ENCODE data around the gene ARF1. TPM values are rescaled to one million over a fixed set of nuclear protein-coding genes. Genes with fewer than 3 reads are reported as not detected.
A peak's percentile ranks its signal among the peaks of the same experiment; 100 is the strongest.

The ARF1 gene
- total RNA-seq, 2 donors from 2014 or later, result 322 to 372 TPM

- DNase-seq, result no peak
- H3K9me3 ChIP-seq (ENCODE audit: control insufficient read depth, low read length), result no peaks in the 10 kb centered on the region
- H3K27me3 ChIP-seq (ENCODE audit: control insufficient read depth, insufficient read depth, low read length, poor library complexity, severe bottlenecking), result peaks cover 45% of the 10 kb centered on the region
- no peaks in the 10 kb centered on the region for H3K36me3 ChIP-seq (ENCODE audit: control insufficient read depth, insufficient read depth, low read length)
- Mint-ChIP-seq H3K4me1 (peaks cover 1% of the 10 kb centered on the region), H3K27me3 (ENCODE audit: insufficient read depth) (peaks cover 50% of the 10 kb centered on the region), H3K4me3 (no peak overlapping the region), H3K9me3 (no peaks in the 10 kb centered on the region), H3K36me3 (ENCODE audit: low read depth) (no peaks in the 10 kb centered on the region), H3K27ac (no peak overlapping the region)
- no peaks in the 10 kb centered on the region for H3K4me1 ChIP-seq (ENCODE audit: control insufficient read depth, insufficient read depth, low read length)
- no peak for TF ChIP-seq CTCF (conservative IDR thresholded peaks at IDR 0.05)
- WGBS, 2 experiments (ENCODE audit: insufficient coverage in 1 of 2, insufficient read length in 1 of 2), result 76 to 91% methylated on average over 4 to 7 of the region's 7 CpGs
- H3K4me3 ChIP-seq (ENCODE audit: low read length), result no peak overlapping the region
- no peak overlapping the region for H3K9ac ChIP-seq (ENCODE audit: extremely low read depth, low read length, poor library complexity, severe bottlenecking)
- H3K27ac ChIP-seq (ENCODE audit: low read depth, low read length), result no peak overlapping the region
These were observed 39.1 kb upstream of the ARF1 start for GRCh38 chr1:228043281-228043848.

- Histone ChIP-seq H3K4me3 (ENCODE audit: low read length) (no peak overlapping the region), H3K27me3 (ENCODE audit: control insufficient read depth, insufficient read depth, low read length, poor library complexity, severe bottlenecking) (peaks cover 29% of the 10 kb centered on the region), H3K9ac (ENCODE audit: extremely low read depth, low read length, poor library complexity, severe bottlenecking) (no peak overlapping the region), H3K4me1 (ENCODE audit: control insufficient read depth, insufficient read depth, low read length) (no peaks in the 10 kb centered on the region), H3K27ac (ENCODE audit: low read depth, low read length) (no peak overlapping the region), H3K9me3 (ENCODE audit: control insufficient read depth, low read length) (no peaks in the 10 kb centered on the region), H3K36me3 (ENCODE audit: control insufficient read depth, insufficient read depth, low read length) (no peaks in the 10 kb centered on the region)
- WGBS, 2 experiments (ENCODE audit: insufficient coverage in 1 of 2, insufficient read length in 1 of 2), result 90% methylated on average over 3 of the region's 3 CpGs; no CpG with 5 or more reads in 1 of the 2 experiments
- DNase-seq, result no peak
- Mint-ChIP-seq H3K4me1 (no peaks in the 10 kb centered on the region), H3K27me3 (ENCODE audit: insufficient read depth) (peaks cover 49% of the 10 kb centered on the region), H3K9me3 (no peaks in the 10 kb centered on the region), H3K4me3 (no peak overlapping the region), H3K27ac (no peak overlapping the region), H3K36me3 (ENCODE audit: low read depth) (no peaks in the 10 kb centered on the region)
- no peak for TF ChIP-seq CTCF (conservative IDR thresholded peaks at IDR 0.05)
These were observed 37.5 kb upstream of the ARF1 start for GRCh38 chr1:228044961-228045360.

- peak; percentile 45 for DNase-seq
- no peaks in the 10 kb centered on the region for H3K36me3 ChIP-seq (ENCODE audit: control insufficient read depth, insufficient read depth, low read length)
- H3K36me3 Mint-ChIP-seq (ENCODE audit: low read depth), result no peaks in the 10 kb centered on the region
- 70 to 76% methylated on average over 3 to 7 of the region's 7 CpGs for WGBS, 2 experiments (ENCODE audit: insufficient coverage in 1 of 2, insufficient read length in 1 of 2)
- H3K27me3 Mint-ChIP-seq (ENCODE audit: insufficient read depth), result peaks cover 49% of the 10 kb centered on the region
- no peaks in the 10 kb centered on the region for H3K4me1 Mint-ChIP-seq
- no peaks in the 10 kb centered on the region for H3K9me3 ChIP-seq (ENCODE audit: control insufficient read depth, low read length)
- H3K27me3 ChIP-seq (ENCODE audit: control insufficient read depth, insufficient read depth, low read length, poor library complexity, severe bottlenecking), result peaks cover 24% of the 10 kb centered on the region
- no peak overlapping the region for H3K4me3 Mint-ChIP-seq
- no peak overlapping the region for H3K9ac ChIP-seq (ENCODE audit: extremely low read depth, low read length, poor library complexity, severe bottlenecking)
- H3K4me3 ChIP-seq (ENCODE audit: low read length), result no peak overlapping the region
- no peak overlapping the region for H3K27ac Mint-ChIP-seq
- no peak overlapping the region for H3K27ac ChIP-seq (ENCODE audit: low read depth, low read length)
- no peaks in the 10 kb centered on the region for H3K9me3 Mint-ChIP-seq
- TF ChIP-seq CTCF (conservative IDR thresholded peaks at IDR 0.05), result no peak
- H3K4me1 ChIP-seq (ENCODE audit: control insufficient read depth, insufficient read depth, low read length), result no peaks in the 10 kb centered on the region
These were observed 37.1 kb upstream of the ARF1 start for GRCh38 chr1:228045405-228045804.

Measured in endodermal cell (in vitro differentiated cells).